Vagina (tissue), 2 donors: Measurements from ENCODE around the gene NFIB.

Source experiments
- POLR2A ChIP-seq, 2 donors: fragments of 450-650 bp; IDR thresholded peaks; one replicate each; pipeline ENCODE4 v1.6.1; 2017; ENCODE audit warnings: antibody characterized with exemption in 2 of 2, mild to moderate bottlenecking in 2 of 2, moderate library complexity in 2 of 2
- TF ChIP-seq, protein P1 (sequence below), 3 experiments: fragments of 450-650 bp in 2 of 3; fragments of 200-600 bp in 1 of 3; sonication (generic) in 1 of 3; IDR thresholded peaks; one replicate each; pipeline ENCODE4 v1.5.1; 2017 to 2019; ENCODE audit warnings: antibody characterized with exemption in 3 of 3, mild to moderate bottlenecking in 2 of 3, moderate library complexity in 2 of 3

DNA sequence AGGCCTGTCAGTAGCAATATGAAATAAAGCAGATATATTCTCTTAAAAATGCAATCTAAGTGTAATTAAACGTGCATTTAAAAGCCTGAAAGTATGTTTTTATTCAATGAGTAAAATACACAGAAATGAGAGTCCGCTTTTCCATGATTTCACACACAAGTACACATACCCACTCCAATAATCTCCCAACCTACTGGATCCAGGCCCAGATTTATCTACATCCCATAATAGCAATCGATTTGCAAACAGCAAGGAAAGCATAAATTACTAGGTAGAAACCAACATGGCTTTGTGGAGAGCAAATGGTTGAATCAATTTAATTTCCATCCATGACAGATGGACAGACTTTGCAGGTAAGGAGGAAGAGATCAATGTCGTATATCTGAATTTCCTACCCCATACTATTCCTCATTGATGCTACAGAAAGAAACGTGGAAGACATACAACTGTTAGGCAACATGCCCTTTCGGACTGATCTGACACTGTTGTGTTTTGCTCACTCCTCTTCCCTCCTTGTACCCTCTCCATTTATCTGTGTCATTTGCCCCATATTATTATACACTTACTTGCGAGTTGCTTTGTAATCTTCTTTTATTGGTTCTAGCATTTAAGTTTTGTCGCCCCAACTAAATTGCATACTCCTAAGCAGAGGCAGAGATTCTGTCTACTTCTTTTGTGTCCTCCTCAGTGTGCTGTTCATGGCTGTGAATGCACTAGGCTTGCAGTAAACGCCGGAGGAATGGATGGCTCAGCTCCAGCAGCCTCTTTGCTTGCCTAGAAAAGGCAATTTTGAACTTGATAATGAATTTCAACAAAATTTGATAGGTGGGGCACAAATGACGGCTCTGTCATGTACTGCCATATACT lies 133.6 kb downstream of the NFIB start:
- TF ChIP-seq, protein P1, sequence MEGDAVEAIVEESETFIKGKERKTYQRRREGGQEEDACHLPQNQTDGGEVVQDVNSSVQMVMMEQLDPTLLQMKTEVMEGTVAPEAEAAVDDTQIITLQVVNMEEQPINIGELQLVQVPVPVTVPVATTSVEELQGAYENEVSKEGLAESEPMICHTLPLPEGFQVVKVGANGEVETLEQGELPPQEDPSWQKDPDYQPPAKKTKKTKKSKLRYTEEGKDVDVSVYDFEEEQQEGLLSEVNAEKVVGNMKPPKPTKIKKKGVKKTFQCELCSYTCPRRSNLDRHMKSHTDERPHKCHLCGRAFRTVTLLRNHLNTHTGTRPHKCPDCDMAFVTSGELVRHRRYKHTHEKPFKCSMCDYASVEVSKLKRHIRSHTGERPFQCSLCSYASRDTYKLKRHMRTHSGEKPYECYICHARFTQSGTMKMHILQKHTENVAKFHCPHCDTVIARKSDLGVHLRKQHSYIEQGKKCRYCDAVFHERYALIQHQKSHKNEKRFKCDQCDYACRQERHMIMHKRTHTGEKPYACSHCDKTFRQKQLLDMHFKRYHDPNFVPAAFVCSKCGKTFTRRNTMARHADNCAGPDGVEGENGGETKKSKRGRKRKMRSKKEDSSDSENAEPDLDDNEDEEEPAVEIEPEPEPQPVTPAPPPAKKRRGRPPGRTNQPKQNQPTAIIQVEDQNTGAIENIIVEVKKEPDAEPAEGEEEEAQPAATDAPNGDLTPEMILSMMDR (IDR thresholded peaks at IDR 0.05), result no peak
- no peak for TF ChIP-seq POLR2A (IDR thresholded peaks at IDR 0.05)
